Measurements from ENCODE around the gene PNCK. TPM values are rescaled to one million over a fixed set of nuclear protein-coding genes. Genes with fewer than 3 reads are reported as not detected.

PNCK gene
- total RNA-seq, 3 donors from 2014 or later, result 0.48 to 1.3 (median 0.73) TPM

DNA sequence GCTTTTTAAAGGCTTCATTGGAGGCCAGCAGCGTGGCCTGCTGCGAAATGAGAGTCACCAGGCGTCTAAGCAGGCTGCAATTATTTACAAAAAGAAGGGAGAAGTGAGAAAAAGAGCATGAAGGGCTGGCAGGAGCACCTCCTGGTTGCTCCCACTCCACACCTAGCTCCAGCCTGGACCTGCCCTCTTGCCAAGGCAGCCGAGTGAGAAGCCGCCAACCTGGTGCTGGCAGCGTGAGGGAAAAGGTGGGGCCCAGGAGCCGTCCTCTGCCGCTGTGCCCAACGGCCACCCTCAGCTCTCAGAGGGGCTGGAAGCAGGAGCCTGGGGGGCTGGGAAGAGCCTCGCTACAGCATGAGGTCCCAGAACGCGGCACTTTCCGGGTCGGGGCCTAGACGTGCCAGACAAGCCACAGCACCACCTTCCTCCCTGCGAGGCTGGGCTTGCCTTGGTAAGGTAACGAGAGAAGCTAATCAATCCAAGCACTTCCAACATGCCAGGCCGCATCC is 30.5 kb upstream of the PNCK start:
- intact Hi-C loops (cut with DNase I; ENCODE audit: low total_unique reads), result no loop called here
- Histone ChIP-seq H3K4me1 (no peaks in the 10 kb centered on the region), H3K27ac (peak overlapping the region in 1 of 2 donors; percentile 19), H3K36me3 (no peaks in the 10 kb centered on the region), H3K27me3 (peaks cover 3 to 23% of the 10 kb centered on the region in 2 donors), H3K9me3 (no peaks in the 10 kb centered on the region), H3K4me3 (no peak overlapping the region)
- TF ChIP-seq POLR2A (IDR thresholded peaks at IDR 0.05) (no peak), CTCF (IDR thresholded peaks at IDR 0.05) (no peak), POLR2AphosphoS5 (IDR thresholded peaks at IDR 0.05) (no peak)
- no peak for DNase-seq (ENCODE audit: low spot score in 2 of 2)

GRCh38 chrX:153703036-153703370 is 29.4 kb upstream of the PNCK start:
- no peaks in the 10 kb centered on the region for H3K9me3 ChIP-seq
- intact Hi-C loops (cut with DNase I; ENCODE audit: low total_unique reads), result no loop called here

DNA sequence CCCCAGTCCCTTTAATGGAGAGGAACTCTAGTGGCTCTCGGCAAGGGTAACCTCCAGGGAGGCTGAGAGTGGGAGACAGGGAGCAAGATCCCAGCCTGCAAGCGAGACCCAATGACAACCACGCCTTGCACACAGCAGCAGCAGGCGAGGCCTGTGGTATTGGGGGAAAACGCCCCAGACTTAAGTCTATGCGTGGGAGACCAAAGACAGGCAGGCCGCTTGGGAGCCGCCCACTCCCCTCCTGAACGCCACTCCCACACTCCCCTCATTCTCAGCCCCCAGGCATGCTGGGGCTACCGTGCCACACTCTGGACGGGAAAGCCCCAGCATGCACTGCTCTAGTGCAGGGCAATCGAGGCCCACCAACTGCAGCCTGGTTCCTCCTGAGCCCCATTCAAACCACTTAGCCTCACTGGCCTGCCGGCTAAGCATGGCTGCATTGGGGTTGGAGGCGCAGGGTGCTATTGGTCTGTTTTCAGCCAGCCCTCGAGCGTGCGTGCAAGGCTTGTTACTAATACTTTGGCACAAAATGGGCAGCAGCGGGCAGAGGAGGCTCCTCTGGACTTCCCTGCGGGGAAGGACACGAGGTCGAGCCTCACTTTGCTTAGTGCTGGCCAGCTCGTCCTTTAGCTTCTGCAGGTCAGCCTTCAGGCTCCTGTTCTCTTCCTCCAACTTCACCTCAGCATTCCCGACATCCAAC is 28.9 kb upstream of the PNCK start:
- H3K36me3 ChIP-seq, result no peaks in the 10 kb centered on the region

More at GRCh38 chrX:153703036-153703370, 29.4 kb upstream of the PNCK start:
- H3K27ac ChIP-seq, result peak overlapping the region in 1 of 2 donors; percentile 38
- TF ChIP-seq CTCF (IDR thresholded peaks at IDR 0.05) (no peak), POLR2AphosphoS5 (IDR thresholded peaks at IDR 0.05) (no peak), POLR2A (IDR thresholded peaks at IDR 0.05) (no peak)
- DNase-seq (ENCODE audit: low spot score in 2 of 2), result peak in 1 of 2 donors; percentile 65
- H3K27me3 ChIP-seq, result peaks cover 3 to 24% of the 10 kb centered on the region in 2 donors
- H3K4me3 ChIP-seq, result no peak overlapping the region
- no peaks in the 10 kb centered on the region for H3K4me1 ChIP-seq
- no peaks in the 10 kb centered on the region for H3K36me3 ChIP-seq

GRCh38 chrX:153701706-153702105 is 28.1 kb upstream of the PNCK start:
- Histone ChIP-seq H3K27ac (no peak overlapping the region), H3K27me3 (peaks cover 3 to 23% of the 10 kb centered on the region in 2 donors), H3K36me3 (no peaks in the 10 kb centered on the region), H3K4me1 (no peaks in the 10 kb centered on the region), H3K9me3 (no peaks in the 10 kb centered on the region), H3K4me3 (no peak overlapping the region)
- intact Hi-C loops (cut with DNase I; ENCODE audit: low total_unique reads), result no loop called here
- no peak for TF ChIP-seq POLR2A (IDR thresholded peaks at IDR 0.05)
- TF ChIP-seq CTCF (IDR thresholded peaks at IDR 0.05), result no peak
- no peak for TF ChIP-seq POLR2AphosphoS5 (IDR thresholded peaks at IDR 0.05)
- no peak for DNase-seq (ENCODE audit: low spot score in 2 of 2)

More for the DNA sequence above, 28.9 kb upstream of the PNCK start:
- intact Hi-C loops (cut with DNase I; ENCODE audit: low total_unique reads), result no loop called here
- Histone ChIP-seq H3K9me3 (no peaks in the 10 kb centered on the region), H3K4me1 (no peaks in the 10 kb centered on the region), H3K4me3 (no peak overlapping the region), H3K27ac (peak overlapping the region in 1 of 2 donors; percentile 38), H3K27me3 (peaks cover 3 to 23% of the 10 kb centered on the region in 2 donors)
- TF ChIP-seq CTCF (IDR thresholded peaks at IDR 0.05), result no peak
- no peak for TF ChIP-seq POLR2AphosphoS5 (IDR thresholded peaks at IDR 0.05)
- TF ChIP-seq POLR2A (IDR thresholded peaks at IDR 0.05), result no peak
- DNase-seq (ENCODE audit: low spot score in 2 of 2), result no peak

- no peaks in the 10 kb centered on the region for H3K4me1 ChIP-seq
- intact Hi-C loops (cut with DNase I; ENCODE audit: low total_unique reads), result no loop called here
- H3K27ac ChIP-seq, result peak overlapping the region; percentile 25 to 58
- H3K27me3 ChIP-seq, result peaks cover 3 to 23% of the 10 kb centered on the region in 2 donors
- no peak for DNase-seq (ENCODE audit: low spot score in 2 of 2)
- TF ChIP-seq POLR2AphosphoS5 (IDR thresholded peaks at IDR 0.05), result no peak
- no peak for TF ChIP-seq CTCF (IDR thresholded peaks at IDR 0.05)
- no peak for TF ChIP-seq POLR2A (IDR thresholded peaks at IDR 0.05)
- no peak overlapping the region for H3K4me3 ChIP-seq
- H3K9me3 ChIP-seq, result no peaks in the 10 kb centered on the region
- no peaks in the 10 kb centered on the region for H3K36me3 ChIP-seq
Observed at GRCh38 chrX:153700967-153701366, 27.4 kb upstream of the PNCK start.

Measured in breast epithelium (tissue), 4 donors.